A549 (cell line): ENCODE measurements around the gene SARS1.

Experiments
- CTCF ChIP-seq: fragments of >200 bp; sonication (Bioruptor Twin); formaldehyde crosslinking; IDR thresholded peaks from 3 replicates; pipeline ENCODE4 v1.5.1; 2016
- EP300 ChIP-seq, 2 experiments: fragments of >200 bp; sonication (Bioruptor Twin); formaldehyde crosslinking; IDR thresholded peaks; 2 replicates in 1 of 2; 3 replicates in 1 of 2; pipeline ENCODE4 v1.6.1; 2016 to 2017
- KDM5A ChIP-seq: fragments of 200-600 bp; sonication (generic); IDR thresholded peaks from 2 replicates; pipeline ENCODE4 v1.6.1; 2016; ENCODE audit warnings: antibody characterized with exemption, mild to moderate bottlenecking
- RFX5 ChIP-seq: fragments of 450-650 bp; IDR thresholded peaks from 2 replicates; pipeline ENCODE4 v1.7.1; 2014; ENCODE audit warnings: antibody characterized with exemption, mild to moderate bottlenecking, moderate library complexity

GRCh38 chr1:109225711-109226445, 12.2 kb downstream of the SARS1 start:
- TF ChIP-seq RFX5 (no peak), EP300 (IDR thresholded peaks at IDR 0.05) (no peak), CTCF (no peak), KDM5A (no peak)
